CD1c-positive myeloid dendritic cell (primary cell): ENCODE data around the gene ASNSD1.
"Not testable (repeated sequence)": the region's sequence is repeated elsewhere in the genome, so short reads cannot be mapped to it uniquely, and the experiment has no call there.

Source experiments
- DNase-seq: peaks from one replicate; pipeline ENCODE4 v3.0.0-alpha.2; 2016; ENCODE audit errors: extremely low spot score

Gene ASNSD1

DNA sequence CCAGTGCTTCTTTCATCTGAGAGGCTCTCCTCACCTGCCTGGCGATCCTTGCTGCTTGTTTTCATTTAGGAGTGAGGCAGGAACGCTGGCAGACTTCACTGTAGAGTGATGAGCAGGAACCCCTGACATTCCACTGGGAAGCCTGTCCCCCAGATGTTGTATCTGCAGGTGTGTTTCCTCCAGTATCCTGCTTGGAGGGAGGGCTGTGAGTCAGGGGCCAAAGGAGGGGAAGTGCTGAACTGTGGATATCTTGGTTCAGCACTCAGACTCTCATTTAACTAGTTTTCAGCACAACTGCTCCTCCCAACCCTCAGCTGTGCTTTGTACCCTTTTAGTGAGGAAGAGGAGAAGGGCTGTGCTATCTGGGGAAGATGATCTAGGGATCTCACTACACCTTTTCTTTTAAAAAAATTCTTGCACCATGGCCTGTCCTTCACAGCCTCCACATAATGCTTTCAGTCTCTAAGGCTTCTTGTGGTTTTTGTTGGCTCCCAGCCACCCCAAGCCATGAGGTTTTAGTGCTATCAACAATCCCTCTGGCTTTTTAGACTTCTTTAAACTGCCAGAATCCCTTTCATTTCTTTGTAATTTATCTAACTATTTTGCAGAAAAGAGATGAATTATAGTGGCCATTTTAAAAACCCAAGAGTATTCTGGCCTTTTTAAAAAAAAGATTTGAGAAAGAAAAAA, 24.4 kb downstream of the ASNSD1 start:
- DNase-seq = no peak

DNA sequence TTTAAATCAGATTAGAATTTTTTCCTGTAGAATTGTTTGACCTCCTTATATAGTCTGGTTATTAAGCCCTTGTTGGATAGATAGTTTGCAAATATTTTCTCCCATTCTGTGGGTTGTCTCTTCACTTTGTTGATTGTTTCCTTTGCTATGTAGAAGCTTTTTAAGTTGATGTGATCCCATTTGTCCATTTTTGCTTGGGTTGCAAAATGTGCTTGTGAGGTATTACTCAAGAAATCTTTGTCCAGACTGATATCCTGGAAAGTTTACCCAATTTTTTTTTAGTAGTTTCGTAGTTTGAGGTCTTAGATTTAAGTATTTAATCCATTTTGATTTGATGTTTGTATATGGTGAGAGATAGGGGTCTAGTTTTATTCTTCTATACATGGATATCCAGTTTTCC, 26.5 kb downstream of the ASNSD1 start:
- DNase-seq = not testable (repeated sequence)

DNA sequence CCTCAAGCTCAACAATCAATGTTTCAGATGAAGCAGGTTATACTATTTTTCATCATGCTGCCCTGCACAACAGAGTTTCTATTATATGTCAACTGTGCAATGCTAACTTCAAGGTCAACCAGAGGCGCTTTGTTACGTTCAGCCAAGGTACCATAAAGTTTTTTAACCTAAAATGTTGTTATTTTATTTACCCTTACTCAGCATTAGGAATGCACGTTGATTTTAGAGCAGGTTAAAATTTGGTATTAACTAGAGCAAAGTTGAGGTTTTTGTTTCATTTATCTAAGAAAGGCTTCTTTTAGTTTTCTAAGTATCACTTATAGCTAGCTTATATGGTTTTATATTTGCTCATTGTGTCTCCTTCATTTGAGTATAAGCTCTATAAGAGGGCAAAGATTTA, 35.0 kb downstream of the ASNSD1 start:
- no peak for DNase-seq

DNA sequence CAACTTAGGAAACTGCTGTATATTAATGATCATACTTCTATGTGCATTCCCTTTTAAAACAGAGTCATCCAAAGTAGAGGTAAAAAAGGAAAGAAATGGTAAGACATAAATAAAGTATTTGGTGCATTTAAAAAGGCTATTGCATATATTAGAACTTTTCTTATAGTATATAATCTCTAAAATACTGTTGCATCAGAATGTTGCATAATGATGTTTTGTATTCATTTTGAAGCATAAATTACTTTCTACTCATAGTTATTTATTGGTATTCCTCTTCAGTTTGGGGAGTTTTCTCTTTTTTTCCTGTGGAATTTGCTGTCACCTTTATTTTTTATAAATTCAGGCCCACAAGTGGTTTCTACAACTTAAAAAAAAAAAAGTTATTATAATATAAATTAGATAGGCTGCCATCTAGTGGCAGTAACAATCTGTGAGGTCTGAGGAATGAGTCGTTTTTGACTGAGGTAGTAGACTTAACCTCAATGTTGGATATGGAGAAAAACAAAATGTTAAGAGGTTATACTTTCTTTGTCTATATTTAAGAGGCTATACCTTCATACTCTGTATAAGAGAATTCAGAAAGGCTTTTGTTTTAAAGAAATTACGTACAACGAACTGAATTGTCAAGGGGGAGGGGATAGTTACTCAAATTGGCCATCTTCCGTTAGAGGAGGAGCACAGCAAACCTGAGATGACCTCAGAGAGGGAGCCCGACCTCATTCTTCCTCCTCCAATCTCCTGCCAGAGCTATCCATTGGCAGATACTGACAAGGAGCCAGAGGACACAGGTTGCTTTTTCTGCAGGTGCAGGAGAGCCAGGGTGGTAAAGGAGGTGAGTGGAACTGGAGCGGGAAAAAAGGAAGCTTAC, 37.0 kb downstream of the ASNSD1 start:
- DNase-seq = peak; percentile 68

DNA sequence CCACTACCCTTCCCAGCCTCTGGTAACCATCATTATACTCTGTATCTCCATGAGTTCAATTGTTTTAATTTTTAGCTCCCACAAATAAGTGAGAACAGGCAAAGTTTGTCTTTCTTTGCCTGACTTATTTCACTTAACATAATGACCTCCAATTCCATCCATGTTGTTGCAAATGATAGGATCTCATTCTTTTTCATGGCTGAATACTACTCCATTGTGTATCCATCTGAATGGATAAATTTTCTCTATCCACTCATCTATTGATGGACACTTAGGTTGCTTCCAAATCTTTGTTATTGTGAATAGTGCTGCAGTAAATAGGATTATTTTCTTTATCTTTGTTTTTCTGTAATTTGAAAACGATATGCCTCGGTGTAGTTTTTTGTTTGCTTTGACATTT, 39.4 kb downstream of the ASNSD1 start:
- DNase-seq = no peak

DNA sequence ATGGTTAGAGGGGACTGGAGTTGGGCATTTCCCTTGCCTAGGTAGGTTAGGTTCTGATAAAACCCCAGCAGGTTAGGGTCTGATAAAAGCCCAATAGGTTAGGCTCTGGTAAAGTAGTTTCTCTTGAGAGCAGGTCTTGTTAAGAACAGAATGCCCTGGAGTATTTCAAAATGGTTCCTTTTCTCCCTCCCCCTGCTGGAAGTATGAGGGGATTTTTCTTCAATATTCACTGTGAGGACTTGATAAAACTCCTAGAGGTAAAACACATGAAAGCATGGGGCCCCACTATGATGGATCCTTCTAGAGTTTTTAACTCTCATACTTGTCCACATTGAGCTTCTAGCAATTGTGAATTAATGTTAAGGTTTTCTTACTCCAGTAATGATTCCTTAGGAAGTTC, 40.8 kb downstream of the ASNSD1 start:
- no peak for DNase-seq

DNA sequence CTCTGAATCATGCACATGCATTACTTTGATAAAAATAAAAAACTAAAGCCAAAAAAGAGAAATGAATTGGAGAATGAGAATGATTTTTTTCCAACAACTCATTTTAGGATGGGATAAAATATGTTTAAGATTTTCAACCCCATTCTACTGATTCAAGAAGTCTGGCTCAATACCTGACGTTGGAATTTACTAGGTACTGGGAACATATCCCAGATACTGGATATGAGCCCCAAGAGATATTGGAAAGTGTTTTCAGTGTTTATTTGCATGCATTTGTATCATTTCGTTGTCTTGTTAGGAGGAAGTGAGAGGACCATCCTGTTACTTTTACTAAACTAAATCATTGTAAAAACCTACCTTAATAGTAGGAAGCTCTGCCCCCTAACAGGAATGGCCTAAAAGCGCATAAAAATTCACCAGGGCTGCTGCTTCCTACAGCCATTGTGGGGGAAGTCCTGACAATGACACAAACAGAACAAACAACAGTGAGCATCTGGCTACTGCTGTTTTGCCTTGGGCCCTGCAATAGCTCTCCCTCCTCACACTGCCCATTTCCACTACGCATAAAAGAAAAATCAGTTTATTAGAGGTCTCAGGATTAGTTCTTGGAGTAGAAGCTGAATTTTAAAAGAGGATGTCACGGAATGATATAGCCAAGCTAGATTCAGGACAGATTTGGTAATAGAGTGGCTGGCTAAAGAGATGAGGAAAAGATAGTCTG, 48.4 kb downstream of the ASNSD1 start:
- no peak for DNase-seq

DNA sequence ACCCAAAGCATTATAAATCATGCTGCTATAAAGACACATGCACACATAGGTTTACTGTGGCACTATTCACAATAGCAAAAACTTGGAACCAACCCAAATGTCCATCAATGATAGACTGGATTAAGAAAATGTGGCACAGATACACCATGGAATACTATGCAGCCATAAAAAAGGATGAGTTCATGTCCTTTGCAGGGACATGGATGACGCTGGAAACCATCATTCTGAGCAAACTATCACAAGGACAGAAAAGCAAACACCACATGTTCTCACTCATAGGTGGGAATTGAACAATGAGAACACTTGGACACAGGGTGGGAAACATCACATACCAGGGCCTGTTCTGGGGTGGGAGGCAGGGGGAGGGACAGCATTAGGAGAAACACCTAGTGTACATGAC, 56.3 kb downstream of the ASNSD1 start:
- DNase-seq = not testable (repeated sequence)

DNA sequence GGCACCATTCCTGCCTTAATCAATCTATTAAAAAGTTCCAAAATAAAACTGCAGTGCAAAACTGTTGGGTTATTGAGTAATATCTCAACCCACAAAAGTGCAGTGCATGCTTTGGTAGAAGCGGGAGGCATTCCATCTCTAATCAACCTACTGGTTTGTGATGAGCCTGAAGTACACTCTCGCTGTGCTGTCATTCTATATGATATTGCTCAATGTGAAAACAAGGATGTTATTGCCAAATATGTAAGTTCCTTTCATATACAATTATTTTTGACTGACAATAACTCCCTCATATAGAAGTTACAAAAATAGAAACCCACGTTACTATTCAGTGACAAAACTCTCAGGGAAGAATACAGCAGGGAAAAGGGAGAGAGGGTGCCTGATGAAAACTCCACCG, 58.3 kb downstream of the ASNSD1 start:
- DNase-seq = peak; percentile 10
